Right lobe of liver (tissue), 6 donors: ENCODE data around the gene IL25. TPM values are rescaled to one million over a fixed set of nuclear protein-coding genes. Genes with fewer than 3 reads are reported as not detected.

ENCODE experiments used
- ATAC-seq, 4 donors: fragments of 200-7000 bp; cut with Tn5 transposase; one replicate each; pipeline ENCODE4 v1.9.1; 2020; ENCODE audit warnings: mild to moderate bottlenecking in 4 of 4, moderate library complexity in 4 of 4
- DNase-seq, 3 donors: peaks; one replicate each; pipeline ENCODE4 v3.0.0-alpha.2; 2020
- H3K27ac ChIP-seq, 3 donors: fragments of 200-600 bp; one replicate each; pipeline ENCODE4 v1.8.0; 2022
- H3K27me3 ChIP-seq, 2 donors: fragments of 200-600 bp; one replicate each; pipeline ENCODE4 v1.8.0; 2022
- H3K36me3 ChIP-seq, 4 donors: fragments of 200-600 bp; sonication (generic) in 1 of 4; one replicate each; pipeline versions ENCODE4 v1.5.1 to v1.8.0; 2017 to 2022; ENCODE audit warnings: control low read depth in 1 of 4
- H3K4me1 ChIP-seq, 4 donors: fragments of 200-600 bp; sonication (generic) in 1 of 4; one replicate each; pipeline versions ENCODE4 v1.5.1 to v1.8.0; 2017 to 2022; ENCODE audit warnings: control low read depth in 1 of 4
- H3K4me3 ChIP-seq, 3 donors: fragments of 200-600 bp; one replicate each; pipeline ENCODE4 v1.8.0; 2022
- H3K9me3 ChIP-seq, 4 donors: fragments of 200-600 bp; sonication (generic) in 1 of 4; one replicate each; pipeline versions ENCODE4 v1.5.1 to v1.8.0; 2017 to 2022; ENCODE audit warnings: control low read depth in 1 of 4
- POLR2A ChIP-seq: fragments of 450-650 bp; IDR thresholded peaks from one replicate; pipeline ENCODE4 v1.6.1; 2017; ENCODE audit warnings: antibody characterized with exemption, mild to moderate bottlenecking
- WGBS: methylation state at CpG from one replicate; pipeline ENCODE4 v1.1.6; 2018; ENCODE audit warnings: low coverage, low lambda C conversion rate; ENCODE audit not compliant: insufficient coverage; ENCODE audit errors: missing lambda C conversion rate; 5-methylcytosine and 5-hydroxymethylcytosine counted together
- intact Hi-C, 2 donors: fragments of 100-400 bp; cut with DNase I; formaldehyde crosslinking; loops; one replicate each; pipeline versions ENCODE4 v1.11.2 to v1.14.1; 2022
- total RNA-seq, 6 experiments: library from RNA; depleted of rRNA in 2 of 6; stranded (reverse); fragments of >200 nt in 2 of 6; fragmentation: NEBNext Ultra II Directional in 3 of 6; extraction: Animal tissue kit (Norgen Biotek cat#: 25700) in 3 of 6; gene quantifications; one replicate each; pipeline versions ENCODE4 v1.1.0 to v1.2.4, GENCODE V29; 2016 to 2023
- TF ChIP-seq, protein P1 (sequence below), 4 donors: fragments of 200-600 bp in 3 of 4; fragments of 450-650 bp in 1 of 4; IDR thresholded peaks; one replicate each; pipeline versions ENCODE4 v1.5.1 to v1.8.0; 2016 to 2022; ENCODE audit warnings: antibody characterized with exemption in 4 of 4, mild to moderate bottlenecking in 2 of 4
- donor health status: DM: no; HTN: yes; CAD: no.
- donor health status: DM: no; HTN: no; CAD: no.
- donor health status: DM: no; HTN: no; CAD: no.
- donor health status: DM: no; HTN: yes; CAD: no.
- donor health status: DM: no; HTN: yes; CAD: no.

Gene IL25
- total RNA-seq, 6 experiments from 2014 or later = not detected

GRCh38 chr14:23401291-23401690 lies 28.7 kb downstream of the IL25 start:
- no peak overlapping the region for H3K4me3 ChIP-seq
- 86% methylated on average over 1 of the region's 4 CpGs for WGBS
- ATAC-seq (no peak), DNase-seq (no peak)
- no peak overlapping the region for H3K27ac ChIP-seq
- intact Hi-C loops = no loop called here
- no peaks in the 10 kb centered on the region for H3K9me3 ChIP-seq
- no peaks in the 10 kb centered on the region for H3K4me1 ChIP-seq
- TF ChIP-seq, protein P1, sequence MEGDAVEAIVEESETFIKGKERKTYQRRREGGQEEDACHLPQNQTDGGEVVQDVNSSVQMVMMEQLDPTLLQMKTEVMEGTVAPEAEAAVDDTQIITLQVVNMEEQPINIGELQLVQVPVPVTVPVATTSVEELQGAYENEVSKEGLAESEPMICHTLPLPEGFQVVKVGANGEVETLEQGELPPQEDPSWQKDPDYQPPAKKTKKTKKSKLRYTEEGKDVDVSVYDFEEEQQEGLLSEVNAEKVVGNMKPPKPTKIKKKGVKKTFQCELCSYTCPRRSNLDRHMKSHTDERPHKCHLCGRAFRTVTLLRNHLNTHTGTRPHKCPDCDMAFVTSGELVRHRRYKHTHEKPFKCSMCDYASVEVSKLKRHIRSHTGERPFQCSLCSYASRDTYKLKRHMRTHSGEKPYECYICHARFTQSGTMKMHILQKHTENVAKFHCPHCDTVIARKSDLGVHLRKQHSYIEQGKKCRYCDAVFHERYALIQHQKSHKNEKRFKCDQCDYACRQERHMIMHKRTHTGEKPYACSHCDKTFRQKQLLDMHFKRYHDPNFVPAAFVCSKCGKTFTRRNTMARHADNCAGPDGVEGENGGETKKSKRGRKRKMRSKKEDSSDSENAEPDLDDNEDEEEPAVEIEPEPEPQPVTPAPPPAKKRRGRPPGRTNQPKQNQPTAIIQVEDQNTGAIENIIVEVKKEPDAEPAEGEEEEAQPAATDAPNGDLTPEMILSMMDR (IDR thresholded peaks at IDR 0.05) = no peak
- no peaks in the 10 kb centered on the region for H3K36me3 ChIP-seq
- no peaks in the 10 kb centered on the region for H3K27me3 ChIP-seq

DNA sequence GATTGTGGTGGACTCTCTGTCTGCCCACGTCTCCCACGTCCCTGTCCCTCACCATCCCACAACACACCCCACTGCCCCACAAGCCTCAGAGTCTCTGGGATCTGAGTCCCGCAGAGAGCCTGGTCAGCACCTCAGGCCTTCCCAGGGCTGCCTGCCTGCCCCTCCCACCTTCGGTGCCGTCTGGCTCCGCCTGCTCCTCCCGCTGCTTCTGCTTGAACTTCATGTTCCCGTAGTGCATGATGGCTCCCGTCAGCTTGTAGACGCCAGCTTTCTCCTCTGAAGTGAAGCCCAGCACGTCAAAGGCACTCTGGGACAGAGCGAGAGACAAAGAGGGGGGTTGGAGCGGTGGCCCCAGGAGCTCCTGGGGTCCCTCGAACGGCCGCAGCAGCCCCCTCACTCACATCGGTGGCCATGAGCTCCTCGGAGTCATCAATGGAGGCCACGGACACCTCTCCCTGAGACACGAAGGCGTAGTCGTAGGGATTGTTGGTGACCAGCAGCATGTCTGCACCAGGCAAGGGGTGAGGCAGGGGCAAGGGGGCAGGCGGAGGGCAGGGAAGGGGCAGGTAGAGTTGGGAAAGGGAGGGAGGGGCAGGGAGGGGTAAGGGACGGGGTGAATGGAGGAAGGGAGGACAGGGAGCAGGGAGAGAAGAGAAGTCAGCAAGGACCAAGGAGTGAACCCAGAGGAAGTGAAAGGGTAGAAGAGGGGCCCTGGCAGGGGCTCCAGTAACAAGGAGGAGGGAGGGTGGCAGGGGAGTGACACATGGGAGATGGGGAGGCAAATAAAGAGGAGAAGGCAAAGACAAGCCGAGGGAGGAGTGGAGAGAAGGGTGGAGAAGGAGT lies 29.9 kb downstream of the IL25 start:
- intact Hi-C loops = no loop called here
- Histone ChIP-seq H3K9me3 (no peaks in the 10 kb centered on the region), H3K4me1 (no peaks in the 10 kb centered on the region), H3K27me3 (no peaks in the 10 kb centered on the region), H3K36me3 (no peaks in the 10 kb centered on the region), H3K4me3 (no peak overlapping the region), H3K27ac (no peak overlapping the region)
- DNase-seq (no peak), ATAC-seq (no peak)
- WGBS = 40% methylated on average over 12 of the region's 25 CpGs
- no peak for TF ChIP-seq POLR2A
- TF ChIP-seq, protein P1 (IDR thresholded peaks at IDR 0.05) = no peak

- H3K27ac ChIP-seq = no peak overlapping the region
- no peaks in the 10 kb centered on the region for H3K36me3 ChIP-seq
- WGBS = 46% methylated on average over 4 of the region's 7 CpGs
- DNase-seq (no peak), ATAC-seq (no peak)
- no peak for TF ChIP-seq POLR2A
- TF ChIP-seq, protein P1 (IDR thresholded peaks at IDR 0.05) = no peak
- intact Hi-C loops = no loop called here
- no peaks in the 10 kb centered on the region for H3K27me3 ChIP-seq
- H3K4me3 ChIP-seq = no peak overlapping the region
- H3K4me1 ChIP-seq = no peaks in the 10 kb centered on the region
- H3K9me3 ChIP-seq = no peaks in the 10 kb centered on the region
Observed at GRCh38 chr14:23403139-23403438, 30.5 kb downstream of the IL25 start.

- Histone ChIP-seq H3K27me3 (no peaks in the 10 kb centered on the region), H3K9me3 (no peaks in the 10 kb centered on the region), H3K36me3 (no peaks in the 10 kb centered on the region), H3K27ac (no peak overlapping the region), H3K4me1 (no peaks in the 10 kb centered on the region), H3K4me3 (no peak overlapping the region)
- intact Hi-C loops = no loop called here
- ATAC-seq (no peak), DNase-seq (no peak)
- TF ChIP-seq, protein P1 (IDR thresholded peaks at IDR 0.05) = no peak
- TF ChIP-seq POLR2A = no peak
- WGBS = no CpG with 5 or more reads among the region's 4 CpGs
Observed at GRCh38 chr14:23403908-23404307, 31.3 kb downstream of the IL25 start.
